NOMO-1 (cell line): ENCODE results near the gene EMC8.
"Not testable (repeated sequence)": the region's sequence is repeated elsewhere in the genome, so short reads cannot be mapped to it uniquely, and the experiment has no call there.

ENCODE experiments used
- DNase-seq, 2 experiments: peaks; one replicate each; lab custom pipeline; 2025; ENCODE audit not compliant: unreplicated experiment in 2 of 2; lab: John Stamatoyannopoulos, UW

The EMC8 gene

DNA sequence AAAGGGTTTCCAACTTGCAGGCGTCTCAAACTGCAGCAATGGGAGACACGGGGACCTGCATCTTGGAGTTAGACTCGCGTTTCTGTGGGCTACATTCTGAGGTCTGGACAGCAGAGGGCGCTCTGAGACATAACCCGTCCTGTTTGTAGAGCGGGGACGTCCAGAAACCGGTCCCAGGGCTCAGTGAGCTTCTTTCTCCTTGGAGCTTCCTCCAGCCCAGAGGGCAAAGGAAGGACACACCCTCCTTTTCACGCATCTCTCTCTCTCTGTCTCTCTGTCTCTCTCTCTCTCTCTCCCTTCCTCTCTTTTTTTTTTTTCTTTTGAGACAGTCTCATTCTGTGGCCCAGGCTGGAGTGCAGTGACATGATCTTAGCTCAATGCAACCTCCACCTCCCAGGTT is 19.9 kb upstream of the EMC8 start:
- peak; percentile 64 to 77 for DNase-seq

DNA sequence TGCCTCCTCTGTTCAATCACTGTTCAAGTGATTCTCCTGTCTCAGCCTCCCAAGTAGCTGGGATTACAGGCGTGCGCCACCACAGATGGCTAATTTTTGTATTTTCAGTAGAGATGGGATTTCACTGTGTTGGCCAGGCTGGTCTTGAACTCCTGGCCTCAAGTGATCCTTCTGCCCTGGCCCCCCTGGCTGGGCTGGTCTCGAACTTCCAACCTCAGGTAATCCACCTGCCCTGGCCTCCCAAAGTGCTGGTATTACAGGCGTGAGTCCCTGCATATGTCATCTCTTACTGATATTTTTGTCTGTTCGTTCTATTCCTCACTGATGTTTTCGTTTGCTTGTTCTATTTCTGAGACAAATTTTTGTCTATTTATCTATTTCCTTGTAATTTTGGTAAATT is 17.9 kb upstream of the EMC8 start:
- DNase-seq: not testable (repeated sequence)

DNA sequence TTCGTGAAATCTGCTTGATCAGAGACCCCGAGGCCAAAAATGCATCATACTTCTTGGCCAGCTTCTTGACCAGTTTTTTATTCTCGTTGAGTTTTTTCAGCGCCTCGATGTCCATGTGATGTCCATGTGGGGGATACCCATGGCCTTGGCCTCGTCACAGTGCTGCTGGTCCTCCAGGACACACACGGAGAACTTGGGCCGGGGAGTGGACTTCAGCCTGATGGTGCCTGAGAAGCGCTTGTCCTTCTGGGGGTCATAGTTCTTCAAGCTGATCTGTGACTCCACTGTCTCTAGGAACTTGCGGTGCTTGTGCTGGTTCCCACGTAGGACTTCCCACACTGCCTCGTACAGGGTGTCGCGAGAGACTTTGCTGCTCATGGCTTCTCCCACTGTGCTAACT is 16.8 kb upstream of the EMC8 start:
- no peak for DNase-seq

DNA sequence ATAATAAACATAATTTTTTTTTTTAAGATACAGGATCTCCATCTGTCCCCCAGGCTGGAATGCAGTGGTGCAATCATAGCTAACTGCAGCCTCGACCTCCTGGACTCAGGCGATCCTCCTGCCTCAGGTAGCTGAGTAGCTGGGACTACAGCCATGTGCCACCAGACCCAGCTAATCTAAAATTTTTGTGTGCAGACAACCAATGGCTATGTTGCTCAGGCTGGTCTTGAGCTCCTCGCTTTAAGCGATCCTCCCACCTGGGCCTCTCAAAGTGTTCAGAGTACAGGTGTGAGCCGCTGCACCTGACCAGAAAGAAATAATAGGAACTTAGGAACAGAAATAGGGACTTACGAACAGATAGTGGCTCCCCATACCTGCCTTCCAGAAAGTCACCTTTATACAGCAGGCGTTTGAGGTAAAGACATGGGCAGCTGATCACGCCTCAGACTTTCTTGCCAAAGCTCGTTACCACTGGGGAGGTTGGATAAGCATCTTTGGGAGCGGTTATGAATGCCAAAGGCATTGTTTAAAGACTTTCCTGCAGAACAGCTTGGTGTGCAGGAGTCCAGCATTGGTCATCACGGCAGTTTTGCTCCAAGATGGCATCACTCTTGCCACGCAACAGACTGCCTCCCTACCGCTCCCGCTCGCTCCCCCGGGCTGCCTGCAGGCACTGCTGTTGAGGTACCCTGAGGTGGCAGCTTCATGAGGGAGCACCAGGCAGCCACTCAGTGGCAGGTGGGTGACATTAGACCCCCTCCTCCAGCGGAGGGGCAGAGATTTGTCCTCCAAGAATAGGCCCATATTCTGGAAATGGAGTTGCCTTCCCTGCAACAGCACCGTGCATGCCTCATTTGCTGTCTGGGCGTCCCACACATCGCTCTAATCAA is 13.7 kb upstream of the EMC8 start:
- no peak for DNase-seq

DNA sequence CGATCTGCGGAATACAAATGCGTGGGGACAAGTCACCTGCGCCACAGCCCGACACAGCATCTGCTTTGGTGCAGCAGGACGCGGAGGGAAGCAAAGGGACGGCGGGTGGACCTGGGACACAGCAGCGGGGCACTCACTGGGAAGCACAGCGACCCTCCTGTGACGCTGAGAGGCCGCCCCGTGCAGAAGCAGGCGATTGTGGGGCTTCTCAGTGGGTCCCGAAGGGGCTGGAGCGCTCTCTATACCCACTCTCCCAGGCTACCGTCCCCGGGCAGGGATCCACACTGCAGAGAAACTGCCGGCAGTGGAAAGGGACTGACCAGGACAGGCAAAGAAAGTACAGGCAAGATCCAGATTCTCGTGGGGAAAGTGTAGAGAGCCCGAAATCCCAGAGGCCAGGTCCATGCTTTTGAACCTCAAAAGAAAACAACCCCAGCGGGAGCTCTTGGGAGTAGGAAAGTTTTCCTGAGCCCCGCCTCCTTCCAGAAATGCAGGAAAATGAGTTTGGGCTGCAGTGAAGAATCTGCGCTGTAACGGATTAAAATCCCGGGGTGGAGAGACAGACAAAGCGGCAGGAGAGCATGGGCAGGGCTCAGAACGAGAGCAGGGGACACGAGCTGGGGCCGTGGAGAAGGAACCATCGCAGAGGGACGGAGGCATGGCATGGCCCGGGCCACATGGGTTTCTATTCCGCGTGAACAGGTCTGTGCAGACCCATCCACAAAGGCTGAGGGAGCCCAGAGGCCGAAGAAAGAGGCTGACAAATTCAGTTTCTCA is 12.9 kb upstream of the EMC8 start:
- no peak for DNase-seq

DNA sequence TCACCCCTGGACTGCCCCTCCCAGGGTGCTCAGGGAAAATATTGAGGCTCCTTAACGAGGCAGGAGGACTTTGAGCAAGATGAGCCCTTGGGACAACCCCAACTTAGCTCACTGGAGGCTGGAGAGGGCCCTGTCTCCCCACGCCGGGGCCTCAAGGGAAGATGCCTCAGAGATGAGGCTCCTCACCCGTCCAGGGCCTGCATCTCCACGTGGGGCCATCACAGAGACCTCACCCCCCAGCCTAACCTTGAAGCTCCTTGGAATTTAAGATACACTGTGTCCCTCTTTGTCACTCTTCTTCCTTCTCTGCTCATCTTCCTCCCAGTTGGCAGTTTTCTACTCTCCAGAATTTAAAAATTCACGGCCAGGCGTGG is 11.4 kb upstream of the EMC8 start:
- DNase-seq: no peak

DNA sequence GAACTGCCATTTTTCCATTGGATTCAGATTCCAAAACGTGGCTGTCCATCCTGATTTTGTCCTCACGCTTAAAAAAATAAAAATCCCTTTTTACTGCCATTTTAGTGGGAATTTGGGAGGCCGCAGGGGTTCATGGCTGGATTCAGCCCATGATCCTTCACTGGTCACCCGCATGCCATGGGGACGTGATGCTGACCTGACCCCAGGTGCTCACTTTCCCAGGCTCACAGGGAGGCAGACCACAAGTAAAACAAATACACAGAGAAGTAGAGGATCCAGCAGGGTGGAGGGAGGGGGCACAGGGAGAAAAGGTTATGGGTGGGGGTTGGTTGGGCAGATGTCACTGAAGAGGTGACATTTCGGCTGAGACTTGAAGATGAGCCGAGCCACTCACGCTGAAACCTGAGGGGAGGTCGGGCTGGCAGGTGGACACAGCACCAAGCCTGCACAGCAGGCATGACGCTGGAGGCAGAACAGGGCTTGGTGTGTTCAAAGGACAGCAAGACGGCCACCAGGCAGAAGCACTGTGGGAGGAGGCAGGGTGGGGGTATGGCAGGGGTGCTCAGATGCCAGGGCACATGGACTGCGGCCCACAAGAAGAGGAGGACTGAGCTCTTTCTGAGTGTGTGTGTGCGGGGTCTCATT is 10.9 kb upstream of the EMC8 start:
- no peak for DNase-seq

DNA sequence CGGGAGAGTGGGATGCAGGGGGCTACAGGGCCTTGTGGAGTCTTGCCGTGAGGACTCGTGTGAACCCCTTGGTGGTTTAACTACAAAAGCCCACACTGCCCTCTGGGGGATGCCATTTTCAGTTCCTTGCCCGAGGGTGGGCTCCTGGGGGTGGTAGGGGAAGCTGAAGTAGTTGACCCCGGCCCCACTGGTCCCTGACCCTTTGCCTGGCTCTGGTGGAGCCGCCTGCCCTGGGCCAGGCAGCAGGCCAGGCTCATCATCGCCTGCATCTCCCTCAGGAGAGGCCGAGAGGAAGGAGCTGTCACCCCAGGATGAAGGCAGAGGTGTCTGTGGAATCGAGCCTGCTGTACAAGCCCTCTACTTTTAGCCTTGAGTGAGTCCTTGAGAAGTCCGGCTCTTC is 10.3 kb upstream of the EMC8 start:
- DNase-seq: no peak

DNA sequence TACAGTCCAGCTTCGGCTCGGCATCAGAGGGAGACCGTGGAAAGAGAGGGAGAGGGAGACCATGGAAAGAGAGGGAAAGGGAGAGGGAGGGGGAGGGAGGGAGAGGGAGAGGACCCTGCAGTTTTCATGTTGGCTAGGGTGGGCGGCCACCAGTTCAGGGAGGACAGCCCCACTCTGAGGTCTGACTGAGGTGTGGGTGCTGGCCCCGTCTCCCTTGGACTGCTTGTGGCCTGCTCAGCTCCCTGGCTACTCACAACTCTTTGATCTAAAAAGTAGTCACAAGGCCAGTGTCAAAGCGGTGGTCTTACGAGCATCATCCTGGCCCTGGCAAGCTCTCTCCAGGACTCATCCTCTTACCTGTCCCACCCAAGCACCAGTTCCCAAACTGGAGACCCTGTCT is 9.6 kb upstream of the EMC8 start:
- no peak for DNase-seq

DNA sequence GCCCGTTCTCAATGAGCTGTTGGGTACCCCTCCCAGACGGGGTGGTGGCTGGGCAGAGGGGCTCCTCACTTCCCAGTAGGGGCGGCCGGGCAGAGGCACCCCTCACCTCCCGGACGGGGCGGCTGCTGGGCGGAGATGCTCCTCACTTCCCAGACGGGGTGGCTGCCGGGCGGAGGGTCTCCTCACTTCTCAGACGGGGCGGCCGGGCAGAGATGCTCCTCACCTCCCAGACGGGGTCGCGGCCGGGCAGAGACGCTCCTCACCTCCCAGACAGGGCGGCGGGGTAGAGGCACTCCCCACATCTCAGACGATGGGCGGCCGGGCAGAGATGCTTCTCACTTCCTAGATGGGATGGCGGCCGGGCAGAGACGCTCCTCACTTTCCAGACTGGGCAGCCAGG is 8.8 kb upstream of the EMC8 start:
- not testable (repeated sequence) for DNase-seq

DNA sequence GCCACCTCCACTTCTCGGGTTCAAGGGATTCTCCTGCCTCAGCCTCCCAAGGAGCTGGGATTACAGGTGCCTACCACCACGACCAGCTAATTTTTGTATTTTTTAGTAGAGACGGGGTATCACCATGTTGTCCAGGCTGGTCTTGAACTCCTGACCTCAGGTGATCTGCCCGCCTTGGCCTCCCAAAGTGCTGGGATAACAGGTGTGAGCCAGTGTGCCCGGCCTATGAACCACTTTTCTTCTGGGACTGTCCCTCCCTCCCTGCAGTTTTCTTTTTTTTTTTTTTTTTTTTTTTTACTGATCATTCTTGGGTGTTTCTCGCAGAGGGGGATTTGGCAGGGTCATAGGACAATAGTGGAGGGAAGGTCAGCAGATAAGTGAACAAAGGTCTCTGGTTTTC is 8.0 kb upstream of the EMC8 start:
- not testable (repeated sequence) for DNase-seq

DNA sequence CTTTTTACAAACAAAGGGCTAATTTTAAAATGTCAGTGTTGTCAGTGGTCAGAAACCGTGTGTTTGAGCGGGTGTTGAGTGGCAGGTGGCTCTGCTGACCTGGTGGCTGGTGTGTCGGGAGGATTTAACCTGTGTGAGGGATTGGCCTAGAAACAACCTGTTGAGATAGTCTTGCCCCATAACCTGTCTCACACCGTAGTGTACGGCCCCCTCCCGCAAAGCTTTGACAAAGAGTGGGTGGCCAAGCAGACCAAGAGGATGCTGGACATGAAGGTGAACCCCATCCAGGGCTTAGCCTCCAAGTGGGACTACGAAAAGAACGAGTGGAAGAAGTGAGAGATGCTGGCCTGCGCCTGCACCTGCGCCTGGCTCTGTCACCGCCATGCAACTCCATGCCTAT is 7.2 kb upstream of the EMC8 start:
- DNase-seq: no peak

DNA sequence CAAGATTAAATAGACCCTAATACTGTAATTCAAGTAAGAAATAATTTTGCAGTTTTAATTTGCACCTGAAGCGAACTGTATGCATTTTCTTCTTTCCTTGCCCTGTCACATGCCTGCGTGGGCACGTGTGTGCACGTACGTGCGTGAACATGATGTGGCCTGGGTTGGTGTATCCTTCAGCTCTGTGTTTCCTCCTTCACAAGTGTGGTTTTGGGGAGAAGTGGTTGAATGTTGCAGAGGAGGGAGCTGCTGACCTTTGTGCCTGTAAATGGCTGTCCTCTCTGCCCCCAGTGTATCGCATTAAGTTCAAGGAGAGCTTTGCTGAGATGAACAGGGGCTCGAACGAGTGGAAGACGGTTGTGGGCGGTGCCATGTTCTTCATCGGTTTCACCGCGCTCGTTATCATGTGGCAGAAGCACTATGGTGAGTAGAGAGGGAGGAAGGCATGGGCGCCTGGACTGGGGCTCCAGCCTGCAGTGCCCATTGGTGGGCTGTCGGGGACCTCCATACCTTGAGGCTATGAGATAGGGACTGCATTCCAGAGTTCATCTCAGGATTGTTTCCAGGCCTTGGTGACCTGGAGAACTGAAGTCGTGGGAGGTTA is 6.2 kb upstream of the EMC8 start:
- no peak for DNase-seq

DNA sequence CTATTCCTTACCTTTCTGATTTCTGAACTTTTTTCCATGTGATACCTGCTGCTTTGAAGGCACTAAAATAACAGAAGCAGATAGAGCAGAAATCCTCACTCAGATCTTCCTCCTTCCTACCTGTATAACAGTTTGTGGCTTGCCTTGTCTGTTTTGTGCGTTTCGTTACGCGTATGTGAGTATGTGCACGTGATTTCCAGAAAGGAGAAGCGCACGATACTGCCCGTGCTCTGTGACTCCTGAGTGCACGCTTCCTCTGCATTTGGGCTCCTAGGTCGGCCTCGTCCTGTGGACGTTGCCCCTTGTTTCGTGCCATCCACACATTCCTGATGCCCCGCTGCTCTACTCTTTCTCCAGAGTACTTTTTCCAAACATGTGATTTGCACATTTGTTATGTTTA is 4.2 kb upstream of the EMC8 start:
- no peak for DNase-seq

DNA sequence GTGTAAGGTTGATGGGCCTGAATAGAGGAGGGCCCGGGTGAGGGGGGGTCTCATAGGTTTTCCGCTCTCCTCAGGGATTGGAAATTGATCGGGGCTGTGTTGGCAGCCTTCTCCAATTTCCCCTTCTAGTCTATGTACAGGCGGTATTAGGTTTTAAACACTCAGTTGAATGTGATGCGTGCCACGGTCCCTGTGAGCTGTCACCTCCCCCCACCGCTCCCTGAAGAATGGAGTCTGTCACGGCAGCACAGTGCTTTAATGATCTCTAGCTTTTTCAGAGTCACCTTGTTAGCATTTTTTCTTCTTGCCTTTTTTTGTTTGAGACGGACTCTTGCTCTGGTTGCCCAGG is 951 bp upstream of the EMC8 start:
- DNase-seq: no peak

DNA sequence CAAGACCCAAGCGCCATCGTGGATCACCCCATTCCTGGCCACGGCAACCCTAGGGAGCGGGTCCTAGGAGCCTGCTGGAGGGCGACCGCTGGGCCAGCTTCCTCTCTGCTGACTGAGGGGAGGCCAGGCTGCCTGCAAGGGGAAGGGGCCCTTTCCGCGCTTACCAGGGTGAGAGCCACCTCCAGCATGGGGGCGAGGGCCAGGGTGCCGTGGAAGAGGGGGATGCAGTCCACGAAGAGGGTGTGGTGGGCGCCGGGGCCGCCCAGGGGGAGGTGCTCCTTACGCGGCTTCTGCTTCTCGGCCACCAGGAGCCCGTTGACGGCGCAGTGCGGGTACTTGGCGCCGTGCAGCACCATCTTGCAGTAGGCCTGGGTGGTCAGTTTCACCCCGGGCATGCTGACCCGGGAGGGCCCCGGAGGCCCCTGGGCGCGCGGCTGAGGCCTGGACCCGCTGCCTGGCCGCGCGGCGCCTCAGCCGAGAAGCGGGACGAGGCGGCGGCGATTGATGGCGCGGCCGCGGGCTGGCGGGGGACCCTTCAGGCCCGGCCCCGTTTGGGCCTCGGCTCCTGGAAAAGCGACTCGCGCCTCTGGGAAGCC is 345 bp downstream of the EMC8 start:
- peak; percentile 24 to 46 for DNase-seq

DNA sequence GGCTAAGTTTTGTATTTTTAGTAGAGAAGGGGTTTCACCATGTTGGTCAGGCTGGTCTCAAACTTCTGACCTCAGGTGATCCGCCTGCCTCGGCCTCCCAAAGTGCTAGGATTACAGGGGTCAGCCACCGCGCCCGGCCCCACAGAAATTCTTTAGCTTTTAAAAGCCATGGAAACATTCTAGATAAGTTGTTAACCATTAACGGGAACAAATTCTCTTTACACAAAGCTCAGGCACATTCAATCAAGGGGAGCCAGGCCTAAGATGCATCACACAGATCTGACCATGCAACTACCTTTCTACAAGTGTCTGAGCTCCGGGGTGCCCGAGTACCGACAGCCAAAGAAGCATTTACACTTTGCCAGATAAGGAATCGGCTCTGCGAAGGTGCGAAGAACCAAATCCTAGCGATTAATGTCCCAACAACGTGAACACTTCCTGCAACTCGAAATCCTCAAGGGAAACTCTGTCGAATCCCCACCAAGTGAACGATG is 1.0 kb downstream of the EMC8 start:
- DNase-seq: no peak

DNA sequence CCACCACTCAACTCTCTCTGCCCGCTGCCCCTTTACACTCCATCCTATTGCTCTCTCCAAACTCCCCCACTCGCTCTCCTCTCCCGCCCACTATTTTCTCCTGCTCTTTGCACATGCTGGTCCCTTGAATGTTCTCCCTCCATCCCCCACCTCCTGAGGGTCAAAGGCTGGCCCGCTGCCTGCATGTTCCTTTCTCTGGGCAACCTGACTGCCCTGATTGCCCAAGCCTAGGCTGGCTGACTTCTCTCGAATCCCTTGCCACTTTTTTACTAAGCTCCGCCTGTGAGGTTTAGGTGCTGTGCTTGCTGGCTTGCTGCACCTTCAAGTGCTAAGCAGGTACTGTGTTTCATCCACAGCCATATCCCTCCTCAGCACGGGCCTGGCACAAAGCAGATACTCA is 2.7 kb downstream of the EMC8 start:
- DNase-seq: no peak

DNA sequence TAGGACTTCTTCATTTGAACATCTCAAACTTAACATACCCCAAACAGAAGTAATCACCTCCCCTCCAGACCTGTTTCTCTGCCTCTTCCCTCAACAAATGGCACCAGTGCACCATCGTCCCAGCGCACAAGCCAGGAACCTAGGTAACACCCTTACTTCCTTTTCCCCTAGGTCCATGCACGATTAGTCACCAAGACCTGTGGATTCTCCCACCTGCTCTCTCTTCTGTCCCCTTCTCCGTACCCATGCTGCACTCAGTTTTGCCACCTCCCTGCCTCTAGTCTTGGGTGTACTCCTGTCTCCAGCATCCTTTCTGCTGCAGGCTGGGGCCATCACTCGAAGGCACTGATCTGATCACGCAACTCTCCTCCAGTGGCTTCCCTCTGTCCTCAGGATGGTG is 3.2 kb downstream of the EMC8 start:
- DNase-seq: no peak

DNA sequence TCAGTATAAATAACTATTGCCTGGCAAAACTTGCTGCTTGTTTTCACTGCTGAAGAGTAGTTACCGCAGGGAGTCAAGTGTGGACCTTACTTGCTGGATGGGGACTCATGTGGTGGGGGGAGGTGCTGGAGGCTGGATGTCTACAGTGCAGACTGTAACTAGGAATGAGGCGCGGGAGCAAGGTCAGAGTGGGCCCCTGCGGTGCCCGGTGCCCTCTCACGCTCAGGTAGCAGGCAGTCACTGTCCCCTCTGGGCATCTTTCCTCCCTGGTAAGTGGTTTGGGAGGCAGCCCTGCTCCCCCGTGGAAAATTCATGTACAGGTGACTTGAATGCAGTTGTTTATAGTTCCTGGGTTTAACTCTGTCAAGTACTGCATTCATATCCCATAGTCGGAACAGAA is 4.6 kb downstream of the EMC8 start:
- DNase-seq: no peak
